HG02623 (cell line): ENCODE data around the gene TMEM184B.

Source experiments
- ATAC-seq: cut with Tn5 transposase; IDR thresholded peaks from one replicate; pipeline ENCODE4 v1.9.1; 2021; ENCODE audit warnings: moderate library complexity; ENCODE audit not compliant: unreplicated experiment

TMEM184B gene

DNA sequence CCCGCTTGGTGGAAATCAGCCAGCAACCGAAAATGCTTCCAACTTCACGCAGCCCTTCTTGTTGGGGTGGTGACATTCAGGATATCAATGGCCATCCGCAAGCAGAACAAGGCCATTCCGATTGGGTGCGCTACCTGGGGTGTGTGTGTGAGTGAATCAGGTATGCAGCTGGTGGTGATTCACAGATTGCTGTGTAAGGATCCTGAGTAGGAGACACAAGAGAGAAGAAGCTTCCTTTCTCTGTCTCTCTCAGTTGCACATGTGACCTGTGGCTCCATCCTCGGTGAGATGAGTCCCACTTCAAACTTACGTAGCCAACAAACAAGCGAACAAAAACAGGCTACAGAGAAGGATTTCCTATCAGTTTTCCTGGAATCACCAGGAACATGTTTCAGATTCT lies 9.6 kb upstream of the TMEM184B start:
- no peak for ATAC-seq

DNA sequence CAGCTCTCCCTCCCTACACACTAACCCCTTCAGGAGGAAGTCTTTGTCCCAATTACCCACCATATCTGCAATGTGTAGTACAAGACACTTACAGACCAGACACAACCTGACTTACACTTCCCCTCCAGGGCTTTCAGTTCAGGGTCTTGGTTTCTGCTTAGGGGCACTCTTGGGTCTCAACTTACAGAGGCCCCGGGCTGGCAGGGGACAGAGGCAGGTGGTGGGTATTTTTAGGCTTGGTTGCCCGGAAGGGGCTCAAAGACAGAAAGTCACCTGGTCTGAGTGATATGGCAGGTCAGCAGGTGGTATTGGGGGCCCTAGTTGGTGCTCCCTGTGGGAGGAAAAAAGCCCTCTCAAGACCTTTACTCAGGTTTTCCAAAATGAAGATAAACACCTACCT lies 3.4 kb upstream of the TMEM184B start:
- no peak for ATAC-seq

DNA sequence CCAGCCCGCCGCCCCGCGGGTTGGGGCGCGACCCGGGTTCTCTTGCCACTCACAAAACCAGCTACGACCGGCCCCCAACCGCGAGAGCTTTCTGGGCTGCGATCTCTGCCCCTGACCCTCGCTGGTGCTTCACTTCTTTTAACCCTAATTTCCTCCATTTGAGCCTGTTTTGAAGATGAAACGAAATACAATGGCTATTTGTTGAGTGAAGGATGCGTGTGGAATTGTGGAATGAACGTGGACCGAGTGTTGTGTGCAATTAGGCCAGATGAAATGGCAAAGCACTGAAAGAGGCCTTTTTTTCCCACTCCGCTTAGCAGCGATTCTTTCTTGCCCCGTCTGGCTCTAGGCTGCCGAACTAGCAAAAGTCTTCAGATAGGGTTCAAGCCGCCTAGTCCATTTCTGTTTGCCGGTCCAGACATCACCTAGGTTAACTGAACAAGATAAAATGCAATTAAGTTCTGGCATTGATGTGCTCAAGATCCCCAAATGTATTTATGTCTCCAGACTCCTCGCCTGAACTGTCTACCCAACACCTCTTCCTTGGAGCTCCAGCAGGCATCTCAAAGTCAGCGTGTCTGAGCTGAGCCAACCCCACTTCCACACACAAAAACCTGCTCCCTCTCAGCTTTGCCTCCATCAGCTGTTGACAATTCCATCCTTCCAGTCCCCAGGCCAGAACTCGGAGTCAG lies 471 bp upstream of the TMEM184B start:
- no peak for ATAC-seq

DNA sequence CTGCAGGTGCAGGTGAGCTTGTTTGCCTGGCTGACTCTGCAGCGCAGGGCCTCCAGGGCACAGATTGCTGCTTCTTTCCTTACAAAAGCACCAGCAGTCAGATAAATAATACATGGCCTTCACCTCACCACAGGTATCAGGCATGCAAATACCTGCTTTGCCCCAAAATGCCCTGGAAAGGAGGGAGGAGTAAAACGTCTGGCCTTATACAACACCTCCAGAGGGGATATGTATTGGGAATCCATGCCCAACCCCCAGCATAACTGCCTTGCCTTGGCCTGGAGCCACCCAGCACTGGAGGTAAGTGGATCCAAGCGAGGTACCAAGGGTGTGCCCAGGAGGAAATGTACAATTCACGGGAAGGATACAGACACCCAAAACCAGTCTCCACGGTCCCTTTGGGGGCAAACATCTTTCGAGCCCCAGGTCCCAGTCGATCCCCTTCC lies 860 bp downstream of the TMEM184B start:
- no peak for ATAC-seq

DNA sequence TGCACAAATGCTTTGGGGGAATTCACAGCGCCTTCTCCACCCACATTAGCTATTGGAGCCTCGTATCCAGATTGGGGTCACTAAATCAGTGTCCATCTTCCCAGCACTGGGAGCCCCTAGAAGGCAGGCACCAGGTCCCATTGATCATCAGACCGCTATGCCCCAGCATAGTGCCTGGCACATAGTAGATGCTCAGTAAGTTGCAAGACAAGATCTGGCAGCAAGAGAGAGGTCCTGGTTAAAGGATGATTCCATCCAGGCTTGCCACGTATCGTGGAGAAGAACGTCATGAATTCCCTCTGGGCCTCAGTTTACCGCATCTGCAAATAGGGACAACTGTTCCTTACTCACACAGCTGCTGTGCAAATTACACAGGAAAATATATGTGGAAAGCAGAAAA lies 1.7 kb downstream of the TMEM184B start:
- no peak for ATAC-seq

DNA sequence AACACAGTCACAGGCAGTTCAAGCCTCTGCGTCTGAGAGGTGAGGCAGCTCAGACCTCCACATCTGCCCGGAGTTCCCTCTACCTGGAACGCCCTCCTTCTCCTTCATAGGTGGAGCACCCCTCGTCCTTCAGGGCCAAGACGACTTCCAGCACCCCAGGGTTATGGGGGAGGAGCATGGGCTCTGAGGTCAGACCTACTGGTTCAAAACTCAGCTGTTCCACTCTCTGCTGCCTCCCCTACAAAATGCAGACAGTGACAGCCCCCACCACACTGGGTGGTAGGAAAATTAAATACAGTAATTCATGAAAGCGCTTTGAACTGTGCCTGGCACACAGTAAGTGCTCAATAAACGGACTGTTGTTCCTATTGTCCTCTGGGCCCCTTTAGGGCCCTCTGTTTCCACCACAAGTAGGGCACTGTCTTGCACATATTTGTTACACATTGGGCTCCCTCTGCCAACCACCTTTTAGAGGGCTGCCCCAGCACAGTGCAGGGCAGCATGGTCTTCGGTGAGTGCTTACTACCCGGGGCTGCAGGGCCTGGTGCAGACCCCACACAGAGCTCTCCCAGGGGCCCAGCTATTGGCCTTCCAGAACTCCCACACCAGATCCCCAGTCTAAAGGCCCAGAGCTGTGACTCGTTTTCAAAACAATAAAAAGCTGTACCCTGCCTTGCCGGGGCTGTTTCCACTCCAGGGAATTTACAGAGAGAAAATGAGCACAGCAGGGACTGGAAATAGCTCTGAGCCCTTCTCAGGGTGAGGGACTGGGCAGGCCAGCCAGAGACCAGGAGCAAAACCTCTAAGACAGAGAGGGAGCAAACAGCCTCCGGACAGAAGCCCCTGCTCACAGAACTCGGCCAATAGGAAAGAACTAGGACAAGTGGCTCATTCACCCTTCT lies 2.5 kb downstream of the TMEM184B start:
- ATAC-seq: no peak

DNA sequence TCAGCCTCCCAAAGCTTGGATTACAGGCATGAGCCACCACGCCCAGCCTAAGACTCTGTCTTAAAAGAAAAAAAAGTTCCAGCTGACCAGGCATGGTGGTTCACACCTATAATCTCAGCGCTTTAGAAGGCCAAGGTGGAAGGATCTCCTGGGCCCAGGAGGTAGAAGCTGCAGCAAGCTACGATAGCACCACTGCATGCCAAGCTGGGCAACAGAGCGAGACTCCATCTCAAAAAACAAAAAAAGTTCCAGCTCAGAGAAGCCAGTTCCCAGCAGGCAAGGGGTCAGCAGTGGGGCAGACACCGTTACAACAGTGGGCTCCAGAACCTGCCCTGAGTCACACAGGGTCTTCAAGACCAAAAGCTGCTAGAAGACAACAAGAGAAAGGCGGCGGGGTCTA lies 3.3 kb downstream of the TMEM184B start:
- no peak for ATAC-seq

DNA sequence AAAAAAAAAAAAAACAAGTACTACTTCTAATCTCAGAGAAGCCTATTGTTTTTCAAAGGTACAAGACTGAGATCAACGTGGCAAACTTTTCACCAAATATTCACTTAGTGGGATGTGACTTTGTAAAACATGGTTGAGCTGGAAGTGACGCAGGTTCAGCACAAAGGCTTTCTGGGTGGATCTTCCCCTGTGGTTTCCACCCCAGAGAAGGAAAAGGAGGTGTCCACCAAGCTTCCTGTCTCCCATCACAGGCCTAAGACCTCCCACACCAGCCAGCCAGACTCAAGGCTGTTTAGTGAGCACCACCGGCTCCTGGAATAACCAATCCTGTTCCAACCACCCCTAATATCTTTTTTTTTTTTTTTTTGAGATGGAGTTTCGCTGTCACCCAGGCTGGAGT lies 5.7 kb downstream of the TMEM184B start:
- no peak for ATAC-seq

DNA sequence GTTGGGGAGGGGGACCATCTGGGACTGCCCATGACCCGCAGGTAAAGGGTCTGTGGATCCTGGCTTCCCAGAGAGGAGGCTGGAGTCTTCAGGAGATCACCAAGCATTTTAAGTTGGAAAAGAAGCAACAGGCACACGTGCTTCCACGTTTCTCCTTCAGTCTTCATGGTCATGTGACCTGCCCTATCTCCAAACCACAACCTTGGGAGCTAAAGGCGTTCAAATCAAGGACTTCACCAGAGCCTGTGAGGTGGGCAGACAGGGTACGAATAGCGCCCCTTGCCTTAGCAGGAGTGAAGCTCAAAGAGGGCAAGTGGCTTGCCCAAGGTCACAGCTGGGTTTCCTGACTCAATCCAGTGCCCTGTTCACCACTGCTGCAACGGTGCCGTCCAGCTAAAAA lies 6.7 kb downstream of the TMEM184B start:
- no peak for ATAC-seq

DNA sequence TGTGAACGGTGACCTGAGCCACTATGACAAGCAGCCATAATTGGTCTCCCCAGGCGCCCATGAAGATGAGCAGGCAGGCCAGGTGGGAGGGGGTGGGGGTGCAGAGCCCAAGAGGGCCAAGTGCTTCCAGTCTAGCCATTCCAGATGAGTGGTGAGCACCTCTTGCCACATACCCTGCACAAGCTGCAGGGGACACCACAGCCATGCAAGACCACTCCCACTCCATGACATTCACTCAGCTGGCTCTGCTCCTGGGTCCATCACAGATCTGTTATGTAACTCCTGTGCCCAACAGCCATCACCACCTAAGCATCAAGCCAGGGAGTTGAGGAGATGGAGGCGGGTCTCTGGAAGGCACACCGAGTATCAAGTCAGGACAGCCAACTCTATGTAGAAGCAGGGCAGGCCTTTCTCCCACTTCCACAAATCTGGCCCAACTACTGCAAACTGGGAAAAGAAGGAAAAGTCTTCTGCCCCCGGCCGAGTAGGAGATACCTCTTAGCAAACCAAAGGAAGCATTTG lies 8.4 kb downstream of the TMEM184B start:
- no peak for ATAC-seq

DNA sequence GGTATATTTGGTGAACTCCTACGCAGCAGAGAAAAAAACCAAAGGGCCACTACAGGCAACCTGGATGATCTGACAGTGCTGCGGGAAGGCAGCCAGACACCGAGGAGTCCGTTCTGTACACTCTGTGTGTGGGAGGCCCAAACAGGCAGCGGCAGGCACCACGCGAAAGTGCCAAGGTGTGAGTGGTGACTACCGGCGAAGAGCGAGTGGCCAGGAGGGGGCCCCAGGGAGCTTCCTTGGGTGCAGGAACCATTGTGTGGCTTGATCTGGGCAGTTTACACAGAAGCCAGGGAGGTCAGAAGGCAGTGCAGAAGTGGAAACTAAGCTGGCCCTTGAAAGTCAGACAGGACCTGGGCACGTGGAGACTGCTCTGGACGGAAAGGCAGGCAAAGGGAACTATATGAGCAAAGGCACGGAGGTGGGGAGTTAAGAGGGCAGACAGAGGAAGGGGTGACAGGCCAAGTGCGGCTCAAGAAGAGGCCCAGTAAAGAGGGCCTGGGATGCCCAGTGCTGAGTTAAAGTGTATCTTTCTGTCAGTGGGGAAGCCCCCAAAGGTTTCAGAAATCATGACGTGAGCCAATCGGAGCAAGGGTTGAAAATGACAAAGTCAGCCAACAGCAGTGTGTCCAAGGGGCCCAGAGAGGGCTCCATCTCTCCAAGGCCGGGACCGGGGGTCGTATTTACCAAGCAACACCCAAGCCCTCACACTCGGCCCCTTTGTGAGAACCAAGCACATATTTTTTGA lies 10.6 kb downstream of the TMEM184B start:
- no peak for ATAC-seq

DNA sequence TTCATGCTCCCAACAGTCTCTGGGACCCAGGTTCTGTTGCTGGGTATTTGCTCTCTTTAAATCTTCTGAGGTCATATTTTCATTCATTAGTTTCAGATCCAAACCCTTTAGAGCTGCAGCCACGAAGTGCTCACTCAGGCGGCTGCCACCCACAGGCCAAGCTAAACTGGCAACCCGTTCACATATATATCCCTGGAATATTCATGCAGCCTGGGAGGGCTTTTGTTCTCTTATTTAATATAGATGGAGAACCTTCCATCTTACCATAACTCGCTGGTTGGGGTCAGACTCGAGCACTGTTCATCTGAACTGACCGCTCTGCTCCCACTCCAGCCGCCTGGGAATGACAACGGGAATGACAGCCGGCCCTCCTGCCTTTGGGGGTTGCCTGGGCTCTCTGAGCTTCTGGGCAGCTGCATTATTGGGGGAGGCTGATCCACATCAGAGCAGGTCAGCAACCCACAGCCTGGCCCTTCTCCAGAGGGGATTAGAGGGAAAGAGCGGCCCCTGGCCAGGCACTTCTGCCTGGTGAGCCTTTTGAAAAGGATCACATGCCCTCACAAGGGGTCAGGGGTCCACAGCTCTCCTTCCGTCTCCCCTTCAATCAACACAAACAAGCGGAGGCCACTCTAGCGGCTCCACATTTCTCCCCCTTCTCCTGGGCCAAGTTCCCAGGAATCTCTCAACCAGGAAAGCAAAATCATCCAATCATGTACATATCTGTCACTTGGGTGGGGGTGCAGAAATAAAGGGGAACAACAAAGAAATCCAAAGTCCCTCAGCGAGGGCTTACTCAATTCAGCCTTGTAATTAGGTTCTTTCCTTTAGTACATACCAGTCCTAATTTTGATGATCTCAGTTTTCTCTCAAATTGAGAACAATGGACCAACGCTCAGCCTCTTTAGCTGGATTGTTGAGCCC lies 11.8 kb downstream of the TMEM184B start:
- ATAC-seq: no peak

DNA sequence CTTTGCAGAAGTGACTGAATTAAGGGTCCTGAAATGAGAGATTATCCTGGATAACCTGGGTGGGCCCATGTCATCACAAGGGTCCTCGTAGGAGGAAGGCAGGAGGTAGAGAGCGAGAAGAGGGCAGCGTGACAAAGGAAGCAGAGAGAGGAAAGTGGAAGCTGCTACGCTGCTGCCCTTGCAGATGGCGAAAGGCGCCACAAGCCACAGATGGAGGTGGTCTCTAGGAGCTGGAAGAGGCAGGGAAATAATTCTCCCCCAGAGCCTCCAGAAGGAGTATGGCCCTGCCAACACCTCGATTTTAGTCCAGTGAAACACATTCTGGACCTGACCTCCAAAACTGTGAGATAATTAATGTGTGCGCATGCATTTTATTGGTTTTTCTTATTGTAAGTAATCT lies 13.4 kb downstream of the TMEM184B start:
- ATAC-seq: no peak

DNA sequence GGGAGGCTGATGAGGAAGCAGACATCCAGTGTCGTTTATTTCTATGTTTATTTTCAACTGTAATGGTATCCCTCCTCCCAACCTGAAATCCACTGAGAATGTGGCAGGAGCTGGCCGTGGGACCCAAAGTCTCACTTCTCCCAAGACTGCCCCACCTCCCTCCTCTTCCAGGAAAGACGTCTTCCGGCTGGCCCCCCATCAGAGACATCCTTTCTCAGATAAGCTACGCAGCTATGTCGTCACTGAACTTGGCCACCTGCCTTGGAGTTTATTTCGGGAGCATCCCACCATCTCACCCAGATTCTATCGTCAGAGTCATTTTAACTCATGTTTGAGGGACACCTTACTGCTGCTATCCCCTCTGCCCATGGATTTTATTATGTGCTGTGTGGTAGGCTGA lies 13.9 kb downstream of the TMEM184B start:
- no peak for ATAC-seq

DNA sequence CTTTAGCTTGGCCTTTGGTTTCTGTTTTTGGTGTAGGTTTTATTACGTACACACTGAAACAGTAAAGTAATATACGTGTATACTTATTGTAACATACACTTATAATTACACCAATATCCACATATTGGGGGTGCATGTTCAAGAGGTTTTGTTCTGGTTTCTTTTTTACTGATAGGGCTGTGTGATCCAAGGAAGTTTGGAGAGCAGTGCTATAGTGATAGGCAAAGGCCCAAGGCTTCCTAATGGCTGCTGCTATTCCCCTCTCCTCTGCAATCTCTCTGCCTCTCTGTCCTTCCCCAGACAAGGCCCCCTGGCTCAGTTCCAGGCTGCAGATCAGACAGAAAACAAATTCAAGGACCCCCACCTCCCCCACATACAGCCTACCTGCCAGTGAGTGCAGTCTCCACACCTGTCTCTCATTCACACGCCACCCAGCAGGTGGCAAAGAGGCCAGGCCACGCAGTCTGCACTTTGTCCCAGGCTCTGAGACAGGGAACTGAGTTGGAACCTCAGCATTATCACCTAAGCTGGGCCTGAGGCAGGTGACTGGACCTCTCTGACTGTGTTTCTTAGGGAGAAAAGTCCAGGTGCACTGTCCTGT lies 15.1 kb downstream of the TMEM184B start:
- ATAC-seq: no peak

DNA sequence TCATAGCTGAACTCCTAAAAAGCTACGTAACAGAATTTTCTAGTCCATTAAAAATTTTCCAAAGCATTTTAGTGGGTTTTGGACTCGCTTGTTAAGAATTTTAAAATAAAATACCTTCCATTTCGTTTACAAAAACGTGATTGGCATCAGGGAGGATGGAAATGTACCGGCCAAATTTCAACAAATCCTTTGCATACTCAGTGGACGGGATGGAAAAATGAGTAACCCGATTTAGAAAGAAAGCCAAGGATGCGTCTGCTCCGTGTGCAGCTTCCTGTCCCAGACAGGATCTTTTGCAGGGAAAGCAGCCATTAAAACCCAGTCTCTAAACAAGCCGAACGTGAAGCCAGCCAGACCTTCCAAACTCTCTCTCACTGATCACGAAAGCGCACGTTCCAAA lies 15.6 kb downstream of the TMEM184B start:
- ATAC-seq: no peak

DNA sequence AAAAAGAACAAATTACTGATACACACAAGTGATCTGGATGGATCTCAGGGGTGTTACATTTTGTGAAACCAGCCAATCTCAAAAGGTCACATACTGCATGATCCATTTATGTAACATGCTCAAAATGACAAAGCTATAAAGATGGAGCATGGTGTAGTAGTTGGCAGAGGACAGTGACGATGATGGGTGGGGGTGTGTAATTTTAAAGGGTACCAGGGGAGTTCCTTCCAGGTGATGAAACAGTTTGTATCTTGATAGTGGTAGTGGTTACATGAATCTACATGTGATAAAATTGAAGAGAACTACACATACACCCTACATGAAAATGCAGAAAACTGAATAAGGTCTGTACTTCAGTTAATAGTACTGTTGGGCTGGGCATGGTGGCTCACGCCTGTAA lies 17.1 kb downstream of the TMEM184B start:
- no peak for ATAC-seq

DNA sequence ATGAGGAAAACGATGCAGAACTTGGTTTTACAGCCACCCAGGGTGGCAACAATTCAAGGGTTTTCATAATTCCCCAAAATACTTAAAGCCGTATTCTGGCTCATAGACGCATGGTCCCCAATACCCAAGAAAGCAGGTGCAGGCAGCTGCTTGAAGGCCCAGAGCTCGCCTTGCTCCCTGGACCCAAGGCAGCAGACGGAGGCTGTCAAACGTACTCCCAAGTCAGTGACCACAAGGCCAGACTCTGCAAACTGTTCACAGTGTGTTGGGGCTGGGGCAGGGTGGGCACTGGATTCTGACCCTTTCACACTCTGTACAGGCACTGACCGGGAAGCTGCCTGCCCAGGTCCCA lies 21.5 kb downstream of the TMEM184B start:
- ATAC-seq: no peak

DNA sequence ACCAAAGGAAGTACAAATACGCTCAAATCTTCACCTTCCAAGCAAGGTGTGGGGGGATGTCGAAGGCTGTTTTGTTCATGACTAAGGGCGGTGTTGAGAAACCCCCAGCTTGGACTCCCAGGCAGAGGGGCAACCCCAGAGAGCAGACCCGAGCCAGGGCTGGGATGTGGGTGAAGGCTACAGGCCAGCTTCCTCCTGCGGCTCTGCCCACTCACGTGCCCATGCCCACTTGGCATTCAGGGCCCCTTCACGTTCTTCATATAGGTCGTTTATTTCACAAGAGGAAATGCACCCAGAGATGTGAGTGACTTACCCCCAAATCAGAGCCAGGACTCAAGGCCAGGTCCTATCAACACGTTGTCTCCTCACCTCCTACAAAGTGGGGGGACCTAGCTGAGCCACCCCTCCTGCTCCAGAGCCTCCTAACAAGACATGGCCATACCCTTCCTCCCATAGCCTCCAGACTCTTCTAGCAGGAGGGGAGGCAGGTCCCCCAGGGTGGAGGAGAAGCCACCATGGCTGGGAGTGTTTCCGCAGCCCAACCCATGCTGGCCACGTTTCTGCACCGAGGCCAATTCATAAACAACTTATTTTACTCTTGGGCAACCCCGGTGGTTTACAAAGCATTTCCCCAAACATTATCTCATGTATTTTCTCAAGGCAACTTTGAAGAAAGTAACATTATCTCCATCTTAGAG lies 22.0 kb downstream of the TMEM184B start:
- ATAC-seq: no peak
